MM.1S (cell line): ENCODE data around the gene PSKH1.
A peak's percentile ranks its signal among the peaks of the same experiment; 100 is the strongest.

ENCODE experiments used
- DNase-seq: peaks from one replicate; pipeline ENCODE4 v3.0.0-alpha.2; 2015
- H2AFZ ChIP-seq: fragments of 300-600 bp; sonication (generic); 2 replicates; pipeline ENCODE4 v1.6.0; 2016; ENCODE audit warnings: antibody characterized with exemption, low read length
- H3F3A ChIP-seq: fragments of 300-600 bp; sonication (generic); 2 replicates; pipeline ENCODE4 v1.6.1; 2016; ENCODE audit warnings: mild to moderate bottlenecking, antibody characterized with exemption, low read length, moderate library complexity, mixed read lengths; ENCODE audit not compliant: insufficient read depth
- H3K27ac ChIP-seq: fragments of 300-600 bp; sonication (generic); 2 replicates; pipeline ENCODE4 v1.5.1; 2016; ENCODE audit warnings: mild to moderate bottlenecking, low read length
- H3K27me3 ChIP-seq: fragments of 300-600 bp; sonication (generic); replicated peaks from 2 replicates; pipeline ENCODE4 v1.6.0; 2016; ENCODE audit warnings: low read length; ENCODE audit not compliant: insufficient read depth
- H3K36me3 ChIP-seq: fragments of 300-600 bp; sonication (generic); replicated peaks from 2 replicates; pipeline ENCODE4 v1.6.1; 2016; ENCODE audit warnings: mild to moderate bottlenecking, low read length, mixed read lengths; ENCODE audit not compliant: insufficient read depth
- H3K4me1 ChIP-seq: fragments of 300-600 bp; sonication (generic); 2 replicates; pipeline ENCODE4 v1.6.1; 2016; ENCODE audit warnings: low read length, mixed read lengths
- H3K4me2 ChIP-seq: fragments of 300-600 bp; sonication (generic); 2 replicates; pipeline ENCODE4 v1.6.0; 2016; ENCODE audit warnings: low read depth, low read length
- H3K4me3 ChIP-seq: fragments of 300-600 bp; sonication (generic); 2 replicates; pipeline ENCODE4 v1.5.1; 2016; ENCODE audit warnings: low read length, mixed read lengths
- H3K79me2 ChIP-seq: fragments of 300-600 bp; sonication (generic); 2 replicates; pipeline ENCODE4 v1.6.1; 2016; ENCODE audit warnings: mixed run types, low read length, mixed read lengths
- H3K9ac ChIP-seq: fragments of 300-600 bp; sonication (generic); 2 replicates; pipeline ENCODE4 v1.6.1; 2016; ENCODE audit warnings: low read length, mixed read lengths
- H3K9me2 ChIP-seq: fragments of 300-600 bp; sonication (generic); replicated peaks from 2 replicates; pipeline ENCODE4 v1.6.1; 2016; ENCODE audit warnings: mild to moderate bottlenecking, low read length, mixed read lengths; ENCODE audit not compliant: insufficient read depth
- H3K9me3 ChIP-seq: fragments of 300-600 bp; sonication (generic); replicated peaks from 2 replicates; pipeline ENCODE4 v1.6.1; 2016; ENCODE audit warnings: mild to moderate bottlenecking, low read length, mixed read lengths; ENCODE audit not compliant: insufficient read depth
- H4K20me1 ChIP-seq: fragments of 300-600 bp; sonication (generic); 2 replicates; pipeline ENCODE4 v1.6.1; 2016; ENCODE audit warnings: mild to moderate bottlenecking, low read length, moderate library complexity, mixed read lengths; ENCODE audit not compliant: insufficient read depth
- CTCF ChIP-seq: fragments of 300-600 bp; sonication (generic); IDR thresholded peaks from 2 replicates; pipeline ENCODE4 v1.5.1; 2016; ENCODE audit warnings: antibody characterized with exemption, low read length, mixed read lengths
- EZH2 ChIP-seq: fragments of 300-600 bp; sonication (generic); optimal IDR thresholded peaks from 2 replicates; pipeline ENCODE3; 2017; ENCODE audit warnings: low read depth, mild to moderate bottlenecking, antibody characterized with exemption, low read length, mixed read lengths
- EZH2phosphoT487 ChIP-seq: fragments of 300-600 bp; sonication (generic); IDR thresholded peaks from 2 replicates; pipeline ENCODE4 v1.6.1; 2018; ENCODE audit warnings: antibody characterized with exemption, low read length

PSKH1 gene

GRCh38 chr16:67872131-67872630, 20.9 kb upstream of the PSKH1 start:
- TF ChIP-seq CTCF (no peak), EZH2 (no peak), EZH2phosphoT487 (no peak)
- no peaks in the 10 kb centered on the region for H3K9me3 ChIP-seq
- H3K36me3 ChIP-seq, result no peaks in the 10 kb centered on the region
- peak overlapping the region; percentile 93; the same call in 1 of the 2 replicates for H3K9ac ChIP-seq
- H3F3A ChIP-seq, result peaks cover 21% of the 10 kb centered on the region
- H3K27me3 ChIP-seq, result no peaks in the 10 kb centered on the region
- peak overlapping the region; percentile 39; the same call in 1 of the 2 replicates for H3K27ac ChIP-seq
- peak overlapping the region; percentile 91 for H2AFZ ChIP-seq
- peaks cover 23% of the 10 kb centered on the region for H3K4me1 ChIP-seq
- H3K4me2 ChIP-seq, result peak overlapping the region; percentile 94; the same call in 1 of the 2 replicates
- no peaks in the 10 kb centered on the region for H3K9me2 ChIP-seq
- H3K4me3 ChIP-seq, result peak overlapping the region; percentile 99
- no peak for DNase-seq
- no peaks in the 10 kb centered on the region for H4K20me1 ChIP-seq
- peaks cover 47% of the 10 kb centered on the region for H3K79me2 ChIP-seq

- Histone ChIP-seq H4K20me1 (no peaks in the 10 kb centered on the region), H3F3A (peaks cover 21% of the 10 kb centered on the region), H3K79me2 (peaks cover 44% of the 10 kb centered on the region), H2AFZ (peak within 1 kb of the TSS; percentile 91), H3K9ac (peak within 1 kb of the TSS; percentile 93), H3K9me2 (no peaks in the 10 kb centered on the region), H3K4me1 (peaks cover 23% of the 10 kb centered on the region), H3K9me3 (no peaks in the 10 kb centered on the region), H3K4me3 (peak within 1 kb of the TSS; percentile 99), H3K27ac (peak within 1 kb of the TSS; percentile 39; the same call in 1 of the 2 replicates), H3K4me2 (peak within 1 kb of the TSS; percentile 94), H3K27me3 (no peaks in the 10 kb centered on the region), H3K36me3 (no peaks in the 10 kb centered on the region)
- TF ChIP-seq CTCF (no peak), EZH2 (no peak), EZH2phosphoT487 (no peak)
- DNase-seq, result peak; percentile 84
Observed at GRCh38 chr16:67872631-67873434, 20.2 kb upstream of the PSKH1 start, which contains the start of gene EDC4. Gene EDC4, plus strand, starts transcription at chr16:67873052. Its CDS starts 210 bp downstream, at chr16:67873262.

DNA sequence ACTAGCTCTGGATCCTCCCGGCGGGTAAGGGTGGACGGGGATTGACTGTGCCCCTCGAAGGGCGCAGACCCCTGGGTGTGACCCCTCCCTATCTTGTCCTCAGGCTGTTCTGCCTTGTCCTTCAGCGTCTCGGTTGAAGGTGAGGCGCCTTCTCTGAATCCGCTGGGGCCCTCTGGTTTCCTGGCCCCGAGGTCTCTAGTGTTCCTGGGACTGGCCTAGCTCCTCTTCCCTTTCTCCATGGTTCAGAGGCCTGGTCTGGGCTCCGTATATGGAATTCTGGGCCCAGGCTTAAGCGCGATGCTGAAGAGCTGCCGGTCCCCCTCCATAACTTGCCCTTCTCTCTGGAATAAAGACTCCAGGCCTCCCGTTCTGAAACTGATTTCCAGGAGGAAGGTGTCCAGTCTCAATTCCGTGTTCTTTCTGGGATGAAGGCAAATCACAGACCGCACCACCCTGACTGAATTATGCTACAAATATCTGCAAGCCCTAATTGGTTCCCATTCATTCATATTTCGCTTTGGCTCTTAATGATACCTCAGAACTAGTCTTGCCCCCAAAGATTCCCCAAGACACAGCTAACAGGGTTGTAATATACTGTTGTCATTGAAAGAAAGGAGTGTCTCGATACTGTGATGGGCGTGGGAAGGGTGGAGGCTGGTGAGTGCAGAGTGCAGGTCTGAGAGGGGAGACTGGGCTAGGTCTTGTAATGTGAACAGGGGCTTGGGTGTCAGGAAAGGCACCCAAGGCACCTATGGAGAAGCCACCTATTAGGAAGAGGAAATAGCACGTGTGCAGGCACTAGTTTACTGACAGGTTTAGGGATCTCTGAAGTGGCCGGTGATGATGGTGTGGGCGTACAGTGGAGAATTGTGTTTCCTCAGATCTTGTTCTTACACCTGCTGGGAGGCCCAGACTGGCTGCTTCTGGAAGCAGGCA, 19.4 kb upstream of the PSKH1 start:
- peak overlapping the region; percentile 93 for H3K9ac ChIP-seq
- peak overlapping the region; percentile 91 for H2AFZ ChIP-seq
- no peaks in the 10 kb centered on the region for H3K27me3 ChIP-seq
- no peak for DNase-seq
- no peaks in the 10 kb centered on the region; the same call in 1 of the 2 replicates for H3K36me3 ChIP-seq
- TF ChIP-seq EZH2phosphoT487 (no peak), CTCF (no peak), EZH2 (no peak)
- no peaks in the 10 kb centered on the region for H3K9me3 ChIP-seq
- peak overlapping the region; percentile 99 for H3K4me3 ChIP-seq
- no peaks in the 10 kb centered on the region for H4K20me1 ChIP-seq
- peaks cover 21% of the 10 kb centered on the region for H3F3A ChIP-seq
- H3K27ac ChIP-seq, result peak overlapping the region; percentile 21; the same call in 1 of the 2 replicates
- no peaks in the 10 kb centered on the region for H3K9me2 ChIP-seq
- peaks cover 44% of the 10 kb centered on the region for H3K79me2 ChIP-seq
- H3K4me2 ChIP-seq, result peak overlapping the region; percentile 94
- H3K4me1 ChIP-seq, result peaks cover 23% of the 10 kb centered on the region
